Adrenal gland (tissue), 12 donors: ENCODE data around the gene CMC4. TPM values are rescaled to one million over a fixed set of nuclear protein-coding genes. Genes with fewer than 3 reads are reported as not detected.

Experiments used
- DNase-seq, 7 donors: peaks; one replicate each; pipeline ENCODE4 v3.0.0-alpha.2; 2019 to 2020
- H3K27ac ChIP-seq, 5 donors: fragments of 200-600 bp; sonication (generic) in 4 of 5; 1 replicate in 3 of 5; 2 replicates in 2 of 5; pipeline versions ENCODE4 v1.5.1 to v1.8.0; 2016 to 2020; ENCODE audit warnings: mild to moderate bottlenecking in 1 of 5
- H3K27me3 ChIP-seq: fragments of 200-600 bp; 2 replicates; pipeline ENCODE4 v1.8.0; 2021
- H3K36me3 ChIP-seq, 2 donors: fragments of 200-600 bp; replicated peaks in 1 of 2; 1 replicate in 1 of 2; 2 replicates in 1 of 2; pipeline versions ENCODE4 v1.5.1 to v1.8.0; 2018 to 2022
- H3K4me1 ChIP-seq, 2 donors: fragments of 200-600 bp; replicated peaks in 1 of 2; 1 replicate in 1 of 2; 2 replicates in 1 of 2; pipeline versions ENCODE4 v1.5.1 to v1.8.0; 2018 to 2021
- H3K4me3 ChIP-seq, 4 donors: fragments of 200-600 bp; sonication (generic) in 3 of 4; one replicate each; pipeline ENCODE4 v1.5.1; 2016 to 2018
- H3K9me3 ChIP-seq, 3 donors: fragments of 200-600 bp; sonication (generic) in 1 of 3; replicated peaks in 1 of 3; 1 replicate in 2 of 3; 2 replicates in 1 of 3; pipeline versions ENCODE4 v1.5.1 to v1.8.0; 2016 to 2021
- CTCF ChIP-seq, 6 experiments: fragments of 450-650 bp in 4 of 6; fragments of 200-600 bp in 2 of 6; sonication (generic) in 1 of 6; IDR thresholded peaks; 1 replicate in 5 of 6; 2 replicates in 1 of 6; pipeline versions ENCODE4 v1.5.1 to v1.8.0; 2016 to 2021; ENCODE audit warnings: antibody characterized with exemption in 6 of 6, mild to moderate bottlenecking in 2 of 6, moderate library complexity in 1 of 6
- POLR2A ChIP-seq, 2 donors: fragments of 450-650 bp; IDR thresholded peaks; one replicate each; pipeline ENCODE4 v1.6.1; 2017; ENCODE audit warnings: antibody characterized with exemption in 2 of 2, mild to moderate bottlenecking in 2 of 2, moderate library complexity in 1 of 2
- WGBS, 4 donors: extraction: QIAGEN DNeasy Blood & Tissue Kit in 2 of 4; methylation state at CpG; one replicate each; pipeline versions ENCODE4 v1.1.5 to v1.1.7; 2013 to 2017; 5-methylcytosine and 5-hydroxymethylcytosine counted together
- intact Hi-C, 2 donors: fragments of 100-400 bp; cut with DNase I; formaldehyde crosslinking; loops; one replicate each; pipeline versions ENCODE4 v1.14.1 to v1.15.0; 2022 to 2023
- polyA plus RNA-seq, 3 donors: library from polyadenylated mRNA; stranded (reverse); fragments of 200-250 nt in 2 of 3; fragments of 350-450 nt in 1 of 3; fragmentation: Illumina TruSeq in 1 of 3; extraction: RNeasy Lipid Tissue Mini Kit (QIAGEN cat#74804) in 1 of 3; gene quantifications; one replicate each; pipeline ENCODE4 v1.2.3, GENCODE V29; 2013 to 2014
- total RNA-seq, 9 donors: library from RNA; depleted of rRNA in 4 of 9; stranded (reverse); fragments of >200 nt in 4 of 9; fragments of 120-200 nt in 1 of 9; fragmentation: NEBNext Ultra II Directional in 1 of 9; extraction: Animal tissue kit (Norgen Biotek cat#: 25700) in 1 of 9; gene quantifications; one replicate each; pipeline versions ENCODE4 v1.1.0 to v1.2.4, GENCODE V29; 2013 to 2023
- donor health status: healthy with polysubstance abuse.
- donor health status: Bipolar disorder and iron deficiency.
- donor health status: DM: yes; HTN: yes; CAD: no.
- donor health status: DM: no; HTN: no; CAD: no.
- donor health status: DM: no; HTN: no; CAD: no.
- donor health status: DM: yes; HTN: yes; CAD: no.

Gene CMC4
- total and polyA plus RNA-seq, 12 donors: 5.0 to 32.5 (median 13.7) TPM

GRCh38 chrX:155046811-155047528, 24.0 kb downstream of the CMC4 start:
- 55 to 78% (median 65%) methylated on average over 4 to 5 of the region's 5 CpGs for WGBS, 4 donors
- Histone ChIP-seq H3K9me3 (no peaks in the 10 kb centered on the region), H3K27me3 (no peaks in the 10 kb centered on the region), H3K27ac (no peak overlapping the region), H3K4me1 (peaks cover 0 to 6% of the 10 kb centered on the region in 2 donors), H3K36me3 (no peaks in the 10 kb centered on the region), H3K4me3 (no peak overlapping the region)
- no peak for TF ChIP-seq POLR2A (IDR thresholded peaks at IDR 0.05)
- no peak for TF ChIP-seq CTCF (IDR thresholded peaks at IDR 0.05)
- intact Hi-C loops: no loop called here
- DNase-seq: no peak

- H3K4me1 ChIP-seq: peaks cover 0 to 6% of the 10 kb centered on the region in 2 donors
- DNase-seq: no peak
- 71 to 92% (median 79%) methylated on average over 6 of the region's 6 CpGs for WGBS, 4 donors
These were observed 24.7 kb downstream of the CMC4 start for GRCh38 chrX:155046129-155046810.

GRCh38 chrX:155035688-155036087, 35.2 kb downstream of the CMC4 start:
- intact Hi-C loops: no loop called here
- WGBS, 4 donors: 93 to 99% (median 97%) methylated on average over 4 of the region's 4 CpGs

More at GRCh38 chrX:155046129-155046810, 24.7 kb downstream of the CMC4 start:
- Histone ChIP-seq H3K36me3 (no peaks in the 10 kb centered on the region), H3K4me3 (no peak overlapping the region), H3K9me3 (no peaks in the 10 kb centered on the region), H3K27ac (no peak overlapping the region), H3K27me3 (no peaks in the 10 kb centered on the region)
- no peak for TF ChIP-seq CTCF (IDR thresholded peaks at IDR 0.05)
- no peak for TF ChIP-seq POLR2A (IDR thresholded peaks at IDR 0.05)
- intact Hi-C loops: no loop called here

More at GRCh38 chrX:155035688-155036087, 35.2 kb downstream of the CMC4 start:
- DNase-seq: no peak
- H3K36me3 ChIP-seq: peaks cover 0 to 5% of the 10 kb centered on the region in 2 donors
- no peak overlapping the region for H3K4me3 ChIP-seq
- H3K9me3 ChIP-seq: peaks cover 0 to 7% (median 0%) of the 10 kb centered on the region in 3 donors
- H3K27ac ChIP-seq: no peak overlapping the region
- no peaks in the 10 kb centered on the region for H3K4me1 ChIP-seq
- TF ChIP-seq CTCF (IDR thresholded peaks at IDR 0.05) (no peak), POLR2A (IDR thresholded peaks at IDR 0.05) (no peak)
- no peaks in the 10 kb centered on the region for H3K27me3 ChIP-seq
